Ovary (tissue), 9 donors: ENCODE data around the gene HIPK2. TPM values are rescaled to one million over a fixed set of nuclear protein-coding genes. Genes with fewer than 3 reads are reported as not detected.
A peak's percentile ranks its signal among the peaks of the same experiment; 100 is the strongest.

Source experiments
- DNase-seq, 5 donors: peaks; one replicate each; pipeline ENCODE4 v3.0.0-alpha.2; 2019 to 2020
- H3K27ac ChIP-seq, 2 donors: fragments of 200-600 bp; one replicate each; pipeline versions ENCODE4 v1.5.1 to v1.8.0; 2019 to 2022
- H3K27me3 ChIP-seq: fragments of 200-600 bp; one replicate; pipeline ENCODE4 v1.8.0; 2022
- H3K36me3 ChIP-seq: fragments of 200-600 bp; sonication (generic); one replicate; pipeline ENCODE4 v1.5.1; 2019
- H3K4me1 ChIP-seq: one replicate; pipeline ENCODE4 v1.8.1; 2013; ENCODE audit warnings: mild to moderate bottlenecking, moderate library complexity; ENCODE audit not compliant: insufficient read depth
- H3K4me3 ChIP-seq: fragments of 200-600 bp; sonication (generic); one replicate; pipeline ENCODE4 v1.5.1; 2017
- H3K9me3 ChIP-seq, 2 donors: fragments of 200-600 bp in 1 of 2; sonication (generic) in 1 of 2; one replicate each; pipeline versions ENCODE4 v1.5.1 to v1.8.1; 2013 to 2019; ENCODE audit warnings: mild to moderate bottlenecking in 1 of 2, moderate library complexity in 1 of 2
- CTCF ChIP-seq, 3 donors: fragments of 450-650 bp in 2 of 3; fragments of 200-600 bp in 1 of 3; IDR thresholded peaks; one replicate each; pipeline versions ENCODE4 v1.5.1 to v1.8.0; 2016 to 2022; ENCODE audit warnings: antibody characterized with exemption in 3 of 3, mild to moderate bottlenecking in 1 of 3
- EP300 ChIP-seq: sonication (generic); formaldehyde crosslinking; IDR thresholded peaks from one replicate; pipeline ENCODE4 v1.6.1; 2017; ENCODE audit warnings: antibody characterized with exemption
- POLR2A ChIP-seq: fragments of 450-650 bp; IDR thresholded peaks from one replicate; pipeline ENCODE4 v1.6.1; 2017; ENCODE audit warnings: antibody characterized with exemption, mild to moderate bottlenecking, moderate library complexity
- WGBS, 3 donors: extraction: QIAGEN DNeasy Blood & Tissue Kit in 1 of 3; methylation state at CpG; one replicate each; pipeline versions ENCODE4 v1.1.5 to v1.1.7; 2013 to 2017; 5-methylcytosine and 5-hydroxymethylcytosine counted together
- intact Hi-C, 4 donors: fragments of 100-400 bp; cut with DNase I; formaldehyde crosslinking; loops; one replicate each; pipeline versions ENCODE4 v1.11.0 to v1.15.1; 2022 to 2023
- polyA plus RNA-seq, 2 donors: library from polyadenylated mRNA; stranded (reverse); fragments of 200-250 nt in 1 of 2; fragments of 350-450 nt in 1 of 2; fragmentation: Illumina TruSeq in 1 of 2; extraction: RNeasy Lipid Tissue Mini Kit (QIAGEN cat#74804) in 1 of 2; gene quantifications; one replicate each; pipeline ENCODE4 v1.2.3, GENCODE V29; 2013 to 2014
- total RNA-seq, 7 donors: library from RNA; depleted of rRNA in 2 of 7; stranded (reverse); fragments of >200 nt in 2 of 7; fragmentation: NEBNext Ultra II Directional in 3 of 7; extraction: Animal tissue kit (Norgen Biotek cat#: 25700) in 3 of 7; gene quantifications; one replicate each; pipeline versions ENCODE4 v1.1.0 to v1.2.4, GENCODE V29; 2016 to 2023
- donor health status: DM: no; HTN: no; CAD: no; lungs with moderate emphysema.
- donor health status: DM: no; HTN: no; CAD: no.
- donor health status: Bipolar disorder and iron deficiency.
- donor health status: DM: yes; HTN: yes; CAD: no.
- donor health status: DM: no; HTN: no; CAD: no.
- donor health status: DM: yes; HTN: yes; CAD: no.

The HIPK2 gene
- total and polyA plus RNA-seq, 9 donors: 7.3 to 38.4 (median 28.1) TPM

- Histone ChIP-seq H3K27ac (no peak overlapping the region), H3K36me3 (no peaks in the 10 kb centered on the region), H3K4me3 (no peak overlapping the region), H3K9me3 (no peaks in the 10 kb centered on the region), H3K4me1 (no peaks in the 10 kb centered on the region), H3K27me3 (no peaks in the 10 kb centered on the region)
- intact Hi-C loops: no loop called here
- 90 to 91% (median 90%) methylated on average over 9 of the region's 9 CpGs for WGBS, 3 donors
- TF ChIP-seq CTCF (IDR thresholded peaks at IDR 0.05) (no peak), EP300 (no peak), POLR2A (no peak)
- DNase-seq: no peak
These were observed 203.9 kb downstream of the HIPK2 start for GRCh38 chr7:139573871-139574270.

GRCh38 chr7:139572704-139573385, 205.0 kb downstream of the HIPK2 start:
- Histone ChIP-seq H3K9me3 (no peaks in the 10 kb centered on the region), H3K4me3 (no peak overlapping the region), H3K27ac (no peak overlapping the region), H3K36me3 (no peaks in the 10 kb centered on the region), H3K4me1 (no peaks in the 10 kb centered on the region), H3K27me3 (no peaks in the 10 kb centered on the region)
- peak in 1 of 5 donors; percentile 7 for DNase-seq
- 86 to 89% (median 86%) methylated on average over 38 of the region's 38 CpGs for WGBS, 3 donors
- TF ChIP-seq POLR2A (no peak), CTCF (IDR thresholded peaks at IDR 0.05) (no peak), EP300 (no peak)
- intact Hi-C loops: no loop called here

- WGBS, 3 donors: 95 to 96% (median 96%) methylated on average over 15 of the region's 15 CpGs
- DNase-seq: peak in 1 of 5 donors; percentile 4
- TF ChIP-seq POLR2A (no peak), EP300 (no peak), CTCF (IDR thresholded peaks at IDR 0.05) (no peak)
- intact Hi-C loops: no loop called here
- Histone ChIP-seq H3K27ac (no peak overlapping the region), H3K4me1 (no peaks in the 10 kb centered on the region), H3K27me3 (no peaks in the 10 kb centered on the region), H3K9me3 (no peaks in the 10 kb centered on the region), H3K36me3 (no peaks in the 10 kb centered on the region), H3K4me3 (no peak overlapping the region)
These were observed 205.7 kb downstream of the HIPK2 start for GRCh38 chr7:139572071-139572470.

GRCh38 chr7:139571651-139572050, 206.1 kb downstream of the HIPK2 start:
- Histone ChIP-seq H3K36me3 (no peaks in the 10 kb centered on the region), H3K27me3 (no peaks in the 10 kb centered on the region), H3K9me3 (no peaks in the 10 kb centered on the region), H3K4me3 (no peak overlapping the region), H3K27ac (no peak overlapping the region), H3K4me1 (no peaks in the 10 kb centered on the region)
- peak in 1 of 5 donors; percentile 3 for DNase-seq
- intact Hi-C loops: no loop called here
- 95 to 97% (median 96%) methylated on average over 20 of the region's 20 CpGs for WGBS, 3 donors
- no peak for TF ChIP-seq POLR2A
- TF ChIP-seq EP300: no peak

- intact Hi-C loops: no loop called here
- TF ChIP-seq POLR2A (no peak), EP300 (no peak), CTCF (IDR thresholded peaks at IDR 0.05) (no peak)
- WGBS, 3 donors: 83 to 90% (median 89%) methylated on average over 20 of the region's 20 CpGs
- H3K27ac ChIP-seq: no peak overlapping the region
- no peaks in the 10 kb centered on the region for H3K4me1 ChIP-seq
- no peaks in the 10 kb centered on the region for H3K9me3 ChIP-seq
- no peaks in the 10 kb centered on the region for H3K27me3 ChIP-seq
- H3K36me3 ChIP-seq: no peaks in the 10 kb centered on the region
- no peak overlapping the region for H3K4me3 ChIP-seq
- DNase-seq: no peak
These were observed 206.6 kb downstream of the HIPK2 start for GRCh38 chr7:139571190-139571589.
